SK-N-SH treated with all-trans-retinoic acid at 6 μM for 48 hours (cell line): ENCODE results near the gene IFT57.

Source experiments
- ATAC-seq: fragments of 200-7000 bp; cut with Tn5 transposase; 3 replicates; pipeline ENCODE4 v1.9.1; 2020; ENCODE audit warnings: mild to moderate bottlenecking, moderate library complexity
- ARNTL ChIP-seq: fragments of 450-650 bp; formaldehyde crosslinking; IDR thresholded peaks from 2 replicates; pipeline ENCODE4 v1.5.0; 2020; ENCODE audit warnings: low read depth, mild to moderate bottlenecking, moderate library complexity, borderline replicate concordance
- BACH2 ChIP-seq: fragments of 250-450 bp; sonication (Bioruptor Pico); IDR thresholded peaks from 2 replicates; pipeline ENCODE4 v1.9.0; 2021; ENCODE audit warnings: mild to moderate bottlenecking, borderline replicate concordance
- CSDC2 ChIP-seq: fragments of 250-450 bp; sonication (Bioruptor Pico); IDR thresholded peaks from 2 replicates; pipeline ENCODE4 v1.5.0; 2020; ENCODE audit warnings: mild to moderate bottlenecking, moderate library complexity
- ESRRG ChIP-seq: fragments of 250-450 bp; sonication (Bioruptor Pico); IDR thresholded peaks from 2 replicates; pipeline ENCODE4 v1.6.1; 2021; ENCODE audit warnings: mild to moderate bottlenecking
- GLIS3 ChIP-seq: fragments of 250-450 bp; sonication (Bioruptor Pico); IDR thresholded peaks from 2 replicates; pipeline ENCODE4 v1.5.0; 2020; ENCODE audit warnings: mild to moderate bottlenecking, moderate library complexity
- ISL1 ChIP-seq: fragments of 250-450 bp; sonication (Bioruptor Pico); IDR thresholded peaks from 2 replicates; pipeline ENCODE4 v2.1.2; 2022; ENCODE audit warnings: mild to moderate bottlenecking, moderate library complexity
- OSR1 ChIP-seq: fragments of 250-450 bp; sonication (Bioruptor Pico); IDR thresholded peaks from 2 replicates; pipeline ENCODE4 v1.8.0; 2022; ENCODE audit warnings: moderate library complexity, mild to moderate bottlenecking, inconsistent platforms
- PPARA ChIP-seq: fragments of 250-450 bp; sonication (Bioruptor Pico); IDR thresholded peaks from 2 replicates; pipeline ENCODE4 v1.5.0; 2020; ENCODE audit warnings: mild to moderate bottlenecking, borderline replicate concordance
- RARB ChIP-seq: fragments of 250-450 bp; sonication (Bioruptor Pico); IDR thresholded peaks from 2 replicates; pipeline ENCODE4 v1.8.0; 2021; ENCODE audit warnings: mild to moderate bottlenecking, moderate library complexity
- TCF4 ChIP-seq: fragments of 250-450 bp; sonication (Bioruptor Pico); IDR thresholded peaks from 2 replicates; pipeline ENCODE4 v1.8.0; 2021; ENCODE audit warnings: mild to moderate bottlenecking, moderate library complexity, borderline replicate concordance
- TOX ChIP-seq: fragments of 250-450 bp; sonication (Bioruptor Pico); IDR thresholded peaks from 2 replicates; pipeline ENCODE4 v1.8.0; 2021; ENCODE audit warnings: mild to moderate bottlenecking, moderate library complexity, borderline replicate concordance
- ZC3H10 ChIP-seq: fragments of 250-450 bp; sonication (Bioruptor Pico); IDR thresholded peaks from 2 replicates; pipeline ENCODE4 v1.5.1; 2021; ENCODE audit warnings: mild to moderate bottlenecking, moderate library complexity
- ZFP3 ChIP-seq: fragments of 250-450 bp; sonication (Bioruptor Pico); IDR thresholded peaks from 2 replicates; pipeline ENCODE4 v1.5.0; 2020; ENCODE audit warnings: mild to moderate bottlenecking, moderate library complexity
- ZFP30 ChIP-seq: fragments of 450-650 bp; formaldehyde crosslinking; IDR thresholded peaks from 2 replicates; pipeline ENCODE4 v1.5.0; 2022; ENCODE audit warnings: mild to moderate bottlenecking, moderate library complexity
- ZNF565 ChIP-seq: fragments of 450-650 bp; formaldehyde crosslinking; conservative IDR thresholded peaks from 2 replicates; pipeline ENCODE4 v1.5.0; 2020; ENCODE audit warnings: low read depth, mild to moderate bottlenecking, moderate library complexity
- ZNF70 ChIP-seq: fragments of 450-650 bp; formaldehyde crosslinking; IDR thresholded peaks from 2 replicates; pipeline ENCODE4 v1.5.0; 2020; ENCODE audit warnings: mild to moderate bottlenecking, moderate library complexity
- ZNF8 ChIP-seq: fragments of 450-650 bp; formaldehyde crosslinking; IDR thresholded peaks from 2 replicates; pipeline ENCODE4 v1.5.0; 2020; ENCODE audit warnings: mild to moderate bottlenecking, moderate library complexity
- TF ChIP-seq, protein P1 (sequence below): fragments of 250-450 bp; sonication (Bioruptor Pico); IDR thresholded peaks from 2 replicates; pipeline ENCODE4 v1.5.0; 2020; ENCODE audit warnings: mild to moderate bottlenecking, moderate library complexity
- TF ChIP-seq, protein P2 (sequence below): fragments of 250-450 bp; sonication (Bioruptor Pico); IDR thresholded peaks from 2 replicates; pipeline ENCODE4 v1.5.1; 2020; ENCODE audit warnings: low read depth, mild to moderate bottlenecking, moderate library complexity
- TF ChIP-seq, protein P3 (sequence below): fragments of 250-450 bp; sonication (Bioruptor Pico); IDR thresholded peaks from 2 replicates; pipeline ENCODE4 v1.5.1; 2021; ENCODE audit warnings: mild to moderate bottlenecking, moderate library complexity
- TF ChIP-seq, protein P4 (sequence below): fragments of 250-450 bp; sonication (Bioruptor Pico); IDR thresholded peaks from 2 replicates; pipeline ENCODE4 v1.8.0; 2020; ENCODE audit warnings: mild to moderate bottlenecking, moderate library complexity, borderline replicate concordance

IFT57 gene

DNA sequence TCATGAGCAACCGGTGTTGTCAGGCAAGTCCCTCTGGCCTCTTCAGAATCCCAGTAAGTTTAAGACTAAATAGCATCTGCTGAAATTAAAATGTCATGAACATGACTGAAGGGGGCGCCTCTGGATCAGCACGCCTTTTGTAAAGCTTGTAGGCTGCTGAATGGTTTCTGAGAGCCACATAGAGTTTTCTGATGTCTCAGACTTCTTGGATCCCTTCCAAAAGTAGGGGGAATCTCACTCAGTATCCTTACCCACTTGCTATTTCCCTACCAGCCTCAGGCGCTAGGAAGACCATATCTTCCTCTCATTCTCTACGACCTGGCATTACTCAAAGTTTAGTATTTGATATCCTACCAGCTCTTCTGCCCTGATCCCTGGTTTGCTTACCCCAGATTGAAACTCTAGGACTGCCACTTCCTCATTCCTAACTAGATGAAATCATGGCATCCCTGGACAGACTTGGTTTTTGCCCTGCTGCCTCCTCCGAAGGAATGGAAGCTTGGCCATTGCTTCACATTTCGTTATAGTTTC, 68.7 kb downstream of the IFT57 start (continued):
- TF ChIP-seq ZNF565 (CRISPR knock-in tag) = no peak
- no peak for TF ChIP-seq ARNTL (CRISPR knock-in tag)

DNA sequence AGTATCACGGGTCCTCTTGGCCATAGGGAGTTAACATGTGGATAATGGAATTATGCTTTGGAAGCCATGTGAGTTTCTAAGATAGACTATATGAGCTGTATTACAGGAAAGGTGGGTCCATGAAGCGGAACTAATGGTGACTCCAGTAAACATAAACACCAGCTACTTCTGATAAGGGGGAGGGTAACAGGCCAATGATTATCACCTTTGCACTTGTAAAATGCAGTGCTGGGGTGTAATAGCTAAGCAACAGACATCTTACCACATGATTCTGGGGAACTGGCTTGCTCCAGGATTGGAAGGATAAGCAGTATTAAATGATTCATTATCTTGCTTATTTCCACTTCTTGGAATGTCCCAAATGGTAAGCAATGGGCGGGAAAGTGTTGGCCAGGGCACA, 70.0 kb downstream of the IFT57 start:
- no peak for ATAC-seq
- TF ChIP-seq TCF4 (no peak), ISL1 (no peak), GLIS3 (CRISPR knock-in tag) (no peak), TOX (CRISPR knock-in tag) (no peak), ZNF565 (CRISPR knock-in tag) (no peak), ESRRG (CRISPR knock-in tag) (no peak), ZFP3 (CRISPR knock-in tag) (no peak), ZNF8 (CRISPR knock-in tag) (no peak), ZFP30 (CRISPR knock-in tag) (no peak), BACH2 (CRISPR knock-in tag) (no peak), ARNTL (CRISPR knock-in tag) (no peak), PPARA (no peak), CSDC2 (no peak), OSR1 (no peak)
- TF ChIP-seq, protein P1, sequence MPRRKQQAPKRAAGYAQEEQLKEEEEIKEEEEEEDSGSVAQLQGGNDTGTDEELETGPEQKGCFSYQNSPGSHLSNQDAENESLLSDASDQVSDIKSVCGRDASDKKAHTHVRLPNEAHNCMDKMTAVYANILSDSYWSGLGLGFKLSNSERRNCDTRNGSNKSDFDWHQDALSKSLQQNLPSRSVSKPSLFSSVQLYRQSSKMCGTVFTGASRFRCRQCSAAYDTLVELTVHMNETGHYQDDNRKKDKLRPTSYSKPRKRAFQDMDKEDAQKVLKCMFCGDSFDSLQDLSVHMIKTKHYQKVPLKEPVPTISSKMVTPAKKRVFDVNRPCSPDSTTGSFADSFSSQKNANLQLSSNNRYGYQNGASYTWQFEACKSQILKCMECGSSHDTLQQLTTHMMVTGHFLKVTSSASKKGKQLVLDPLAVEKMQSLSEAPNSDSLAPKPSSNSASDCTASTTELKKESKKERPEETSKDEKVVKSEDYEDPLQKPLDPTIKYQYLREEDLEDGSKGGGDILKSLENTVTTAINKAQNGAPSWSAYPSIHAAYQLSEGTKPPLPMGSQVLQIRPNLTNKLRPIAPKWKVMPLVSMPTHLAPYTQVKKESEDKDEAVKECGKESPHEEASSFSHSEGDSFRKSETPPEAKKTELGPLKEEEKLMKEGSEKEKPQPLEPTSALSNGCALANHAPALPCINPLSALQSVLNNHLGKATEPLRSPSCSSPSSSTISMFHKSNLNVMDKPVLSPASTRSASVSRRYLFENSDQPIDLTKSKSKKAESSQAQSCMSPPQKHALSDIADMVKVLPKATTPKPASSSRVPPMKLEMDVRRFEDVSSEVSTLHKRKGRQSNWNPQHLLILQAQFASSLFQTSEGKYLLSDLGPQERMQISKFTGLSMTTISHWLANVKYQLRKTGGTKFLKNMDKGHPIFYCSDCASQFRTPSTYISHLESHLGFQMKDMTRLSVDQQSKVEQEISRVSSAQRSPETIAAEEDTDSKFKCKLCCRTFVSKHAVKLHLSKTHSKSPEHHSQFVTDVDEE (CRISPR knock-in tag) = no peak
- TF ChIP-seq, protein P2, sequence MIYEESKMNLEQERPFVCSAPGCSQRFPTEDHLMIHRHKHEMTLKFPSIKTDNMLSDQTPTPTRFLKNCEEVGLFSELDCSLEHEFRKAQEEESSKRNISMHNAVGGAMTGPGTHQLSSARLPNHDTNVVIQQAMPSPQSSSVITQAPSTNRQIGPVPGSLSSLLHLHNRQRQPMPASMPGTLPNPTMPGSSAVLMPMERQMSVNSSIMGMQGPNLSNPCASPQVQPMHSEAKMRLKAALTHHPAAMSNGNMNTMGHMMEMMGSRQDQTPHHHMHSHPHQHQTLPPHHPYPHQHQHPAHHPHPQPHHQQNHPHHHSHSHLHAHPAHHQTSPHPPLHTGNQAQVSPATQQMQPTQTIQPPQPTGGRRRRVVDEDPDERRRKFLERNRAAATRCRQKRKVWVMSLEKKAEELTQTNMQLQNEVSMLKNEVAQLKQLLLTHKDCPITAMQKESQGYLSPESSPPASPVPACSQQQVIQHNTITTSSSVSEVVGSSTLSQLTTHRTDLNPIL = no peak

DNA sequence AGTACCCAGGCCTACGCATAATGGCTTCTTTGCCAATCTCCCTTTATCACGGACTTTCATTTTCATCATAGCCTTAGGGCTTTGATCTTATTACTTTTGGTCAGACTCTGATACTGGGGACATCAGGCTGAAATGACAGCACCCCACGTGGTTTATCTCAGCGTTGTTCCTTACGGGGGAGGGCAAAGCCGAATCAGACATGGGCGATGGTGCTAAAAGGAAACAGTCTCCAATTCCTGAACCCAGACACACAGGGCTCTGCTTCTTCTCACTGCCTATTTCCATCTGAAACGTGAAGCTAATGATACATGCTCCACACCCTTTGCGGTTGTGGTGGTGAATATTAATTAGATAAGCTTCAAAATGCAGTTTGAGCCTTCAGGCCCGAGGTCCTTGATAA, 72.0 kb downstream of the IFT57 start:
- TF ChIP-seq CSDC2 = no peak
- TF ChIP-seq ZFP3 (CRISPR knock-in tag) = no peak
- TF ChIP-seq BACH2 (CRISPR knock-in tag) = no peak
- TF ChIP-seq OSR1 = no peak
- no peak for TF ChIP-seq PPARA
- no peak for TF ChIP-seq GLIS3 (CRISPR knock-in tag)
- TF ChIP-seq TCF4 = no peak
- TF ChIP-seq ZC3H10 (CRISPR knock-in tag) = no peak
- no peak for TF ChIP-seq TOX (CRISPR knock-in tag)
- no peak for TF ChIP-seq ZNF565 (CRISPR knock-in tag)
- TF ChIP-seq ZNF8 (CRISPR knock-in tag) = no peak
- TF ChIP-seq, protein P3, sequence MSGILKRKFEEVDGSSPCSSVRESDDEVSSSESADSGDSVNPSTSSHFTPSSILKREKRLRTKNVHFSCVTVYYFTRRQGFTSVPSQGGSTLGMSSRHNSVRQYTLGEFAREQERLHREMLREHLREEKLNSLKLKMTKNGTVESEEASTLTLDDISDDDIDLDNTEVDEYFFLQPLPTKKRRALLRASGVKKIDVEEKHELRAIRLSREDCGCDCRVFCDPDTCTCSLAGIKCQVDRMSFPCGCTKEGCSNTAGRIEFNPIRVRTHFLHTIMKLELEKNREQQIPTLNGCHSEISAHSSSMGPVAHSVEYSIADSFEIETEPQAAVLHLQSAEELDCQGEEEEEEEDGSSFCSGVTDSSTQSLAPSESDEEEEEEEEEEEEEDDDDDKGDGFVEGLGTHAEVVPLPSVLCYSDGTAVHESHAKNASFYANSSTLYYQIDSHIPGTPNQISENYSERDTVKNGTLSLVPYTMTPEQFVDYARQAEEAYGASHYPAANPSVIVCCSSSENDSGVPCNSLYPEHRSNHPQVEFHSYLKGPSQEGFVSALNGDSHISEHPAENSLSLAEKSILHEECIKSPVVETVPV (CRISPR knock-in tag) = no peak
- TF ChIP-seq, protein P4, sequence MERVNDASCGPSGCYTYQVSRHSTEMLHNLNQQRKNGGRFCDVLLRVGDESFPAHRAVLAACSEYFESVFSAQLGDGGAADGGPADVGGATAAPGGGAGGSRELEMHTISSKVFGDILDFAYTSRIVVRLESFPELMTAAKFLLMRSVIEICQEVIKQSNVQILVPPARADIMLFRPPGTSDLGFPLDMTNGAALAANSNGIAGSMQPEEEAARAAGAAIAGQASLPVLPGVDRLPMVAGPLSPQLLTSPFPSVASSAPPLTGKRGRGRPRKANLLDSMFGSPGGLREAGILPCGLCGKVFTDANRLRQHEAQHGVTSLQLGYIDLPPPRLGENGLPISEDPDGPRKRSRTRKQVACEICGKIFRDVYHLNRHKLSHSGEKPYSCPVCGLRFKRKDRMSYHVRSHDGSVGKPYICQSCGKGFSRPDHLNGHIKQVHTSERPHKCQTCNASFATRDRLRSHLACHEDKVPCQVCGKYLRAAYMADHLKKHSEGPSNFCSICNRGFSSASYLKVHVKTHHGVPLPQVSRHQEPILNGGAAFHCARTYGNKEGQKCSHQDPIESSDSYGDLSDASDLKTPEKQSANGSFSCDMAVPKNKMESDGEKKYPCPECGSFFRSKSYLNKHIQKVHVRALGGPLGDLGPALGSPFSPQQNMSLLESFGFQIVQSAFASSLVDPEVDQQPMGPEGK = no peak
- TF ChIP-seq ISL1 = no peak
- TF ChIP-seq ZNF70 (CRISPR knock-in tag) = no peak
- TF ChIP-seq, protein P2 = no peak
- TF ChIP-seq, protein P1 (CRISPR knock-in tag) = no peak
- TF ChIP-seq RARB (CRISPR knock-in tag) = no peak
- no peak for TF ChIP-seq ESRRG (CRISPR knock-in tag)
- no peak for TF ChIP-seq ZFP30 (CRISPR knock-in tag)
- no peak for ATAC-seq
